Neuronal stem cell (in vitro differentiated cells): ENCODE results near the gene FRAT1.
A peak's percentile ranks its signal among the peaks of the same experiment; 100 is the strongest.
"Not testable (repeated sequence)": the region's sequence is repeated elsewhere in the genome, so short reads cannot be mapped to it uniquely, and the experiment has no call there.

Experiments used
- DNase-seq: peaks from one replicate; pipeline ENCODE4 v3.0.0-alpha.2; 2013; ENCODE audit warnings: low spot score
- H2AFZ ChIP-seq: one replicate; pipeline ENCODE4 v1.6.1; 2013; ENCODE audit warnings: mild to moderate bottlenecking, low read length, inconsistent platforms
- H2AK5ac ChIP-seq: 2 replicates; pipeline ENCODE4 v1.6.1; 2013; ENCODE audit warnings: low read depth, mild to moderate bottlenecking, inconsistent platforms, low read length, moderate library complexity, mixed read lengths
- H2BK120ac ChIP-seq: 2 replicates; pipeline ENCODE4 v1.6.1; 2013; ENCODE audit warnings: low read depth, mild to moderate bottlenecking, inconsistent platforms, low read length, moderate library complexity, mixed read lengths
- H2BK12ac ChIP-seq: one replicate; pipeline ENCODE4 v1.6.1; 2013; ENCODE audit warnings: low read length, inconsistent platforms
- H2BK15ac ChIP-seq: 2 replicates; pipeline ENCODE4 v1.6.1; 2013; ENCODE audit warnings: mild to moderate bottlenecking, low read length, inconsistent platforms, mixed read lengths
- H2BK5ac ChIP-seq: one replicate; pipeline ENCODE4 v1.6.1; 2013; ENCODE audit warnings: inconsistent platforms, mild to moderate bottlenecking, low read length, moderate library complexity
- H3K14ac ChIP-seq: one replicate; pipeline ENCODE4 v1.6.1; 2013; ENCODE audit warnings: low read length, inconsistent platforms
- H3K18ac ChIP-seq: 2 replicates; pipeline ENCODE4 v1.6.1; 2013; ENCODE audit warnings: low read length, inconsistent platforms
- H3K23ac ChIP-seq: 2 replicates; pipeline ENCODE4 v1.6.1; 2013; ENCODE audit warnings: low read depth, mild to moderate bottlenecking, mixed read lengths, low read length, inconsistent platforms; ENCODE audit not compliant: poor library complexity
- H3K27ac ChIP-seq: replicated peaks from 3 replicates; pipeline ENCODE4 v1.5.1; 2013; ENCODE audit warnings: low read length, inconsistent platforms
- H3K27me3 ChIP-seq, 3 experiments: 2 replicates each; pipeline ENCODE4 v1.6.1; 2013; ENCODE audit warnings: low read length in 3 of 3, mild to moderate bottlenecking in 2 of 3, inconsistent platforms in 1 of 3, low read depth in 1 of 3, mixed read lengths in 1 of 3, moderate library complexity in 1 of 3; ENCODE audit not compliant: control insufficient read depth in 3 of 3, insufficient read depth in 3 of 3
- H3K36me3 ChIP-seq, 2 donors: replicated peaks in 1 of 2; 2 replicates each; pipeline ENCODE4 v1.6.1; 2013; ENCODE audit warnings: low read length in 2 of 2; ENCODE audit not compliant: control insufficient read depth in 2 of 2, insufficient read depth in 2 of 2
- H3K4ac ChIP-seq: 2 replicates; pipeline ENCODE4 v1.6.1; 2013; ENCODE audit warnings: inconsistent platforms, mild to moderate bottlenecking, low read length, moderate library complexity
- H3K4me1 ChIP-seq, 2 donors: 1 replicate in 1 of 2; 2 replicates in 1 of 2; pipeline ENCODE4 v1.6.1; 2013; ENCODE audit warnings: low read length in 2 of 2, low read depth in 1 of 2; ENCODE audit not compliant: control insufficient read depth in 2 of 2, insufficient read depth in 1 of 2
- H3K4me2 ChIP-seq: one replicate; pipeline ENCODE4 v1.6.1; 2013; ENCODE audit warnings: mild to moderate bottlenecking, low read length, inconsistent platforms; ENCODE audit not compliant: insufficient read depth, poor library complexity, severe bottlenecking
- H3K4me3 ChIP-seq, 2 donors: 2 replicates each; pipeline ENCODE4 v1.5.1; 2013; ENCODE audit warnings: low read length in 2 of 2, mild to moderate bottlenecking in 2 of 2, inconsistent platforms in 1 of 2, moderate library complexity in 1 of 2
- H3K79me1 ChIP-seq: one replicate; pipeline ENCODE4 v1.6.1; 2013; ENCODE audit warnings: low read depth, mild to moderate bottlenecking, inconsistent platforms, low read length, moderate library complexity
- H3K9ac ChIP-seq: one replicate; pipeline ENCODE4 v1.6.1; 2013; ENCODE audit warnings: mild to moderate bottlenecking, low read depth, low read length, inconsistent platforms; ENCODE audit not compliant: poor library complexity
- H3K9me3 ChIP-seq, 2 donors: replicated peaks in 1 of 2; 2 replicates each; pipeline versions ENCODE3 to v1.6.1; 2013; ENCODE audit warnings: low read length in 2 of 2, mild to moderate bottlenecking in 2 of 2, inconsistent platforms in 1 of 2, low read depth in 1 of 2, mixed read lengths in 1 of 2, moderate library complexity in 1 of 2; ENCODE audit not compliant: control insufficient read depth in 2 of 2, insufficient read depth in 1 of 2
- H4K8ac ChIP-seq: one replicate; pipeline ENCODE4 v1.6.1; 2013; ENCODE audit warnings: low read depth, mild to moderate bottlenecking, inconsistent platforms, low read length, moderate library complexity
- H4K91ac ChIP-seq: one replicate; pipeline ENCODE4 v1.6.1; 2013; ENCODE audit warnings: low read length, low read depth, mild to moderate bottlenecking, inconsistent platforms; ENCODE audit not compliant: poor library complexity
- WGBS, 2 donors: extraction: QIAGEN DNeasy Blood & Tissue Kit; methylation state at CpG; one replicate each; pipeline ENCODE4 v1.1.7; 2013; ENCODE audit warnings: missing lambda C conversion rate in 2 of 2, mixed read lengths in 1 of 2; ENCODE audit not compliant: insufficient read length in 2 of 2, insufficient replicate concordance in 1 of 2; ENCODE audit errors: extremely low coverage in 2 of 2; 5-methylcytosine and 5-hydroxymethylcytosine counted together

The FRAT1 gene

GRCh38 chr10:97336942-97337831 lies 18.1 kb downstream of the FRAT1 start:
- Histone ChIP-seq H4K8ac (no peak overlapping the region), H3K27me3 (peaks cover 0 to 25% (median 8%) of the 10 kb centered on the region in 3 experiments), H3K18ac (no peak overlapping the region), H3K9ac (no peak overlapping the region), H3K23ac (no peak overlapping the region), H3K36me3 (no peaks in the 10 kb centered on the region), H3K9me3 (no peaks in the 10 kb centered on the region), H2BK120ac (no peak overlapping the region), H2AFZ (peak overlapping the region; percentile 70), H2BK12ac (no peak overlapping the region), H3K79me1 (no peaks in the 10 kb centered on the region), H3K27ac (peak overlapping the region; percentile 19), H2AK5ac (no peak overlapping the region), H4K91ac (no peak overlapping the region), H3K14ac (no peak overlapping the region), H3K4me1 (peaks cover 16 to 27% of the 10 kb centered on the region in 2 donors), H3K4ac (no peak overlapping the region), H3K4me3 (no peak overlapping the region), H2BK5ac (no peak overlapping the region), H3K4me2 (no peak overlapping the region), H2BK15ac (no peak overlapping the region)
- DNase-seq: peak; percentile 57
- no CpG with 5 or more reads among the region's 11 CpGs for WGBS, 2 donors

- Histone ChIP-seq H3K4me2 (no peak overlapping the region), H3K9me3 (no peaks in the 10 kb centered on the region), H2AFZ (peak overlapping the region; percentile 45), H3K4me1 (peaks cover 14 to 20% of the 10 kb centered on the region in 2 donors), H3K18ac (no peak overlapping the region), H2BK120ac (no peak overlapping the region), H3K9ac (no peak overlapping the region), H3K79me1 (no peaks in the 10 kb centered on the region), H4K8ac (no peak overlapping the region), H3K14ac (no peak overlapping the region), H2BK12ac (no peak overlapping the region), H3K27me3 (peaks cover 0 to 18% (median 8%) of the 10 kb centered on the region in 3 experiments), H2BK5ac (no peak overlapping the region), H3K4me3 (no peak overlapping the region), H2BK15ac (no peak overlapping the region), H4K91ac (no peak overlapping the region), H3K36me3 (no peaks in the 10 kb centered on the region), H3K27ac (no peak overlapping the region), H2AK5ac (no peak overlapping the region), H3K23ac (no peak overlapping the region), H3K4ac (no peak overlapping the region)
- no CpG with 5 or more reads among the region's 5 CpGs for WGBS, 2 donors
- DNase-seq: no peak
These were observed 19.0 kb downstream of the FRAT1 start for GRCh38 chr10:97338041-97338440.

- H4K8ac ChIP-seq: no peak overlapping the region
- no peak overlapping the region for H3K27ac ChIP-seq
- no peaks in the 10 kb centered on the region for H3K36me3 ChIP-seq
- no peak overlapping the region for H2BK5ac ChIP-seq
- H3K4me2 ChIP-seq: no peak overlapping the region
- no peak overlapping the region for H3K4me3 ChIP-seq
- H3K27me3 ChIP-seq: peaks cover 0 to 5% (median under 1%) of the 10 kb centered on the region in 3 experiments
- H3K14ac ChIP-seq: no peak overlapping the region
- no CpG with 5 or more reads among the region's 2 CpGs for WGBS, 2 donors
- no peak overlapping the region for H3K23ac ChIP-seq
- H2AFZ ChIP-seq: no peak overlapping the region
- no peak overlapping the region for H2BK15ac ChIP-seq
- no peaks in the 10 kb centered on the region for H3K9me3 ChIP-seq
- H3K18ac ChIP-seq: no peak overlapping the region
- H2BK120ac ChIP-seq: no peak overlapping the region
- no peak overlapping the region for H2AK5ac ChIP-seq
- H3K4me1 ChIP-seq: peaks cover 9 to 16% of the 10 kb centered on the region in 2 donors
- no peak overlapping the region for H3K4ac ChIP-seq
- no peak overlapping the region for H2BK12ac ChIP-seq
- no peak overlapping the region for H3K9ac ChIP-seq
- DNase-seq: no peak
- no peak overlapping the region for H4K91ac ChIP-seq
- no peaks in the 10 kb centered on the region for H3K79me1 ChIP-seq
These were observed 22.3 kb downstream of the FRAT1 start for GRCh38 chr10:97341416-97341815.

GRCh38 chr10:97343664-97344063 lies 24.6 kb downstream of the FRAT1 start:
- H4K91ac ChIP-seq, H3K9ac ChIP-seq, H3K14ac ChIP-seq, H3K27ac ChIP-seq, H2BK120ac ChIP-seq, H4K8ac ChIP-seq, H3K79me1 ChIP-seq, H3K9me3 ChIP-seq, H3K18ac ChIP-seq, DNase-seq, H2AK5ac ChIP-seq, H2BK15ac ChIP-seq, H3K4ac ChIP-seq, H3K36me3 ChIP-seq, H2BK5ac ChIP-seq, H3K4me3 ChIP-seq, H3K4me2 ChIP-seq, H2AFZ ChIP-seq, H3K23ac ChIP-seq, H2BK12ac ChIP-seq, H3K27me3 ChIP-seq, H3K4me1 ChIP-seq: not testable (repeated sequence)
- WGBS, 2 donors: no CpG with 5 or more reads among the region's 6 CpGs
